Stimulated activated CD8-positive, alpha-beta memory T cell treated with anti-CD3 and anti-CD28 coated beads, Interleukin-7, amount 100 ng/mL, for 1 hour (primary cell): ENCODE results near the gene MPIG6B.

Experiments used
- DNase-seq, 2 donors: peaks; one replicate each; pipeline ENCODE4 v3.0.0-alpha.2; 2020; ENCODE audit warnings: low read depth in 2 of 2

MPIG6B gene, protein sequence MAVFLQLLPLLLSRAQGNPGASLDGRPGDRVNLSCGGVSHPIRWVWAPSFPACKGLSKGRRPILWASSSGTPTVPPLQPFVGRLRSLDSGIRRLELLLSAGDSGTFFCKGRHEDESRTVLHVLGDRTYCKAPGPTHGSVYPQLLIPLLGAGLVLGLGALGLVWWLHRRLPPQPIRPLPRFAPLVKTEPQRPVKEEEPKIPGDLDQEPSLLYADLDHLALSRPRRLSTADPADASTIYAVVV

DNA sequence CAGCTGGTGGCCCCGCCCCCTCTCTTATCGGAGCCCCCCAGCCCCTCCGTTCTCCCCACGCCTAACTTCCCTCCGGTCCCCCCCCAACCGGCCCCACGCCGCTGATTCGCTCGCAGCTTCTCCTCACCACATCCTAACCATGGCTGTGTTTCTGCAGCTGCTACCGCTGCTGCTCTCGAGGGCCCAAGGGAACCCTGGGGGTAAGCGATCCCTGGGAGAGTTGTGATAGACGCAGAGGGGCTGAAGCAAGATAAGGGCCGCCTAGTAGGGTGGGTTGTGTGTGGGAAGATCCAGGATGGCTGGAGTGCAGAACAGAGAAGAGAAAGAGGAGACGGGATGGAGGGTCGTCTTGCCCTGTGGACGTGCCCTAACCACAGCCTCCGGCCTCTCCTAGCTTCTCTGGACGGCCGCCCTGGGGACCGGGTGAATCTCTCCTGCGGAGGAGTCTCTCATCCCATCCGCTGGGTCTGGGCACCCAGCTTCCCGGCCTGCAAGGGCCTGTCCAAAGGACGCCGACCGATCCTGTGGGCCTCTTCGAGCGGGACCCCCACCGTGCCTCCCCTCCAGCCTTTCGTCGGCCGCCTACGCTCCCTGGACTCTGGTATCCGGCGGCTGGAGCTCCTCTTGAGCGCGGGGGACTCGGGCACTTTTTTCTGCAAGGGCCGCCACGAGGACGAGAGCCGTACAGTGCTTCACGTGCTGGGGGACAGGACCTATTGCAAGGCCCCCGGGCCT is at the start of gene MPIG6B:
TSS of gene MPIG6B (plus strand) at position 129 of the 735 bp plus-strand sequence. CDS start at position 140, 11 bp downstream.
- no peak for DNase-seq

DNA sequence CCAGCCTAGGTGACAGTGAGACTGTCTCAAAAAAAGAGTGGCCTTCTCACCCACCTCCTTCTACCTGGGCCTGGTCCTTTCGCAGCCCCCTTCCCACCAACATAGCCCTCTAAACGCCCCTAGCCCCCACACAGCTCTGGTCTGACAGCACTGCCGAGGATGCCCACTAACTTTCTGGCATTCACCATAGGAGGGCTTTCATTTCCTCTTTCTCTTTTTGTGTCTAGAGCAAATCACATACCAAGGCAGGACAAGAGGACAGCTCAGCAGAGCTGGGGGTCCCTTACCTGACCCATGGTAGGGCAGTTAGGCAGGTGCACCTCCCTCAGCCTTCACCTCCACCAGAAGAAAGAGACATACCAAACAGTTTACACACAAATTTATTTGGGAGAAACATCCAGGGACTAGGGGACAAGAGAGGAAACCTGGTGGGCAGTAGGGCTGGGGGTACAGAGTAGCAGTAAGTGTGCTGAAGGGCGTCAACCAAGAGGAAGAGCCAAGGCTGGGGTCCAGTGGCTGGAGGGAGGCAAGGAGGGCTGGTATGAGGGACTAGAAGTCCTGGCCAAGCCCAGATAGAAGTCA is 46.8 kb upstream of the MPIG6B start:
- DNase-seq: no peak

DNA sequence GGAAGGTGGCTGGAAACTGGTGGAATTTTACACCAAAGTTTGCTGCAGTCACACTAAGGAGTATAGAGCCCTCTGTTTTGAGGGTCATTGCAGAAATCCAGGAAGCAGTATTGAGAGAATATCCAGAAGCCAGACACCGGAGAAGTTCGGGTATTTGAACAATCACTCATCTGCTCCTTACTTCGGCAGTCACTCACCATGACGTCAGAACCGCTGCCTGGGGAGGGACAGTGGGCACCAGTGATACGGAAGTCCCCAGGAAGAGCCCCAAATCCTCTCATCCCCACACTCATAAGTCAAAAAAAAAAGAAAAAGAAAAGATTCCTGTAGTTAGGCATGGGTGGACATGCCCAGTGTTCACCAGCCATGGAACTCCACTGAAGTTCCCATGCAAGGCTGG is 46.3 kb upstream of the MPIG6B start:
- DNase-seq: no peak

DNA sequence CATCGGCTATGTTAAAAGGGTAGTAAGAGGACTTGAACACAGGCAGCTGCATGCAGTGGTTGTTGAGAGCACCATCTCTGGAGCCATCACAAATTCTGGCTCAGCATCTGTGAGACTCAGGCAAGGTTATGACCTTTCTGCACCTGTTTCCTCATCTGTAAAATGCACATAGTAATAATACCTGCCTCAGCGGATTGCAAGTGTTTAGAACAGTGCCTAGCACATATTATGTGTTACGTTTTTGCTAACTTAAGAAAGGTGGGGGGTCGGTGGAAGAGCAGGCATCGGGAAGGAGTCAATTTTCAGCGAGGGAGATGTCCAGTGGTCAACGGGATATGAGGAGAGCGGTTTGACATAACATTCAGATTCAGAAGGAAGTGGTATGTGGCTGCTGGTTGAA is 45.2 kb upstream of the MPIG6B start:
- DNase-seq: no peak

DNA sequence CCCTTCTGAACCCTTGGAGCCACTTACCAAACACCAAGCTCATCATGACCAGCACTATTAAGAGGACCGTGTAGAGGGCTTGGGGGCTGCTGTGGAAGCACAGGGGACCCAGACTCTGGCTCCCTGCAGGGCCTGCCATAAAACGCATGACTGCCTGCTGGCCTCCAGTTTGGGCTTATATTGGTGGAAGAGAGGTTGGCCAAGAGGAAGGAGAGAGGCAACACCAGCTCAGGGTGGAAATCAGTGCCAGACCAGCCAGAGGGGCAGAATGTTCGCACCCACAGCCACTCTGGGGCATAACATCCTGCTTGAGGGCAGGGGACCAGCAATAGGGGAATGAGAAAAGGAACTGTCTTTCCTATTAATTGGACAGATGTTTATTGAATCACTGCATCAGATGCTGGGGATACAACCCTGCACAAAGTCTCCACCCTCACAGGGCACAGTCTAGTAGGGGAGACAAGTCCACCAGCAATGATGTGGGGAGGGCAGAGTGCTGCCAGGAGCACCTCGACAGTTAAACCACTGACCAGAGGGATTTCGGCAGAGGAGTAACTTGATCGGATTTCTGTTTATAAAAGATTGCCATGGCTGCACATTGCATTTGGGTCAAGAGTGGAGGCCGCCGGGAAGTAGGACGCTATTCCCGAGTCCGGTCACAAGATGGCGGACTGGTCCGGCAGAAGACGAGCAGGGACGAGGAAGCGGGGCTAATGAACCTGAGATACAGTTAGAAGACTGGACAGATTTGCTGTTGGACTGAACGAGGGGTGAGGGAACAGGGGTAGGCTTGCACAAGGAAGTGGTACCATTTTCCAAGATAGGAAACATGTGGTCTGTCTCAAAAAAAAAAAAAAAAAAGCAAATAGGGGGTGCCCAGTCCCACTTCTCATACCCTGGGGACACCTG is 42.7 kb upstream of the MPIG6B start, which contains the start of gene LY6G5C:
TSS of gene LY6G5C (minus strand) at position 842 of the 909 bp plus-strand sequence. CDS start at position 148, 694 bp downstream.
- no peak for DNase-seq

DNA sequence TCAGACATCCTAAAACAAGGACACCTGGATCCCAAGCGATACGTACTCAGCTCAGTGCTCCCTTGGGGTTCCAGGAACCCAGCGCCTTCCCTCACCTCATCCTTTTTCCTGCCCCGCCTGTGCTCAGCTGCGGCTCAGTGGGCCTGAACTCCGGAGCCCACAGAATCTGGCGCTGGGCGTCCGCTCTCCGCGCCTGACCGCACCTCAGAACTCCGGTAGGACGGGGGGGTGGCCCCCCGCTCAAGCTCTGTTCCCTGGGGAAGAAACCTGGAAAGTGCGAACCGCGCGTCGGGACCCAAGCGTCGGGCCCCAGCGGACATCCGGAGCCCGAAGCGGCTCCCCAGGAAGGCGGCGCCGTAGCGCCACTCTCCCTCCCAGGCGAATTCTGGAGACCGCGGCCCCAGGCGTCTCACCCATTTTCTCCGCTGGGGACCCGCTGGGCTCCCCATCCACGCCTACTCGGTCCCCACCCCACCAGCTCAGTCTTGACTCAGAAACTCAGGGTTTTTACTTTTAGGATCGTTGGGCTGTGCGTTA is 42.0 kb upstream of the MPIG6B start:
- DNase-seq: no peak

DNA sequence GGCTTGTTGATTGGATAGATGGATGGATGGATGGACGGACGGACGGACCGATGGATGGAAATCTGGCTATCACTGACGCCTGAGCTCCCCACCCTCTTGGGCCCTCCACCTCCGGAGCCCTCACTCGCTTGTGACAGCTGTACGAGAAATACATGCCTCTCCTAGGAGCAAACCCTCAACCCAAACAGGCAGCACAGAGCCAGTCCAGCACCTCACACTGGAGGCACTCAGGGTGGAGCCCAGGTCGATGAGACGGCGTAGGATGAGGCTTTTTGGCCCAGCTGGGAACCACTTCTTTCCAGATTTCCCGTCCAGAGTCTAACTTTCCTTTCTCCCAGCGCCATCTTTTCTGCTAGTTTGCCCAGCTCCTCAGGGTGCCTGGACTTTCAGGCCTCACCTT is 39.6 kb upstream of the MPIG6B start:
- DNase-seq: no peak

DNA sequence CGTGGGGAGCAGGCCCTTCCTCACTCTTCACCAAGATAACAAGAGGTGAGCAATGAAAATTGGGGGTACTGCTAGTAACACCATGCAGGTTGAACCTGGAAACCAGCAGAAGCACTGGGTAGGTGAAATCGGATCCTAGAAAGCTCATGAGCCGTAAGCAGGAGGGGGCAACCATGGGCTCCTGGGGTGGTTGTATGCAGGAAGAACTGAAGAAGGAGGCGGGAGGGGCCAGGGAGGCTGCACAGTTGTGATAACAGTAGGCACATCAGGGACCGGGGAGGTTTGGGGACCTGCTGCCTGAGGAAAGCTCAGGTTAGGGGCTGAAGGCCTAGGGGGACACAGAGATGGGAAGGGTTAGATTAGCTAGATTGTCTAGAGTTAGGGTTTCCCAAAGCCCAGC is 36.7 kb upstream of the MPIG6B start:
- DNase-seq: no peak

DNA sequence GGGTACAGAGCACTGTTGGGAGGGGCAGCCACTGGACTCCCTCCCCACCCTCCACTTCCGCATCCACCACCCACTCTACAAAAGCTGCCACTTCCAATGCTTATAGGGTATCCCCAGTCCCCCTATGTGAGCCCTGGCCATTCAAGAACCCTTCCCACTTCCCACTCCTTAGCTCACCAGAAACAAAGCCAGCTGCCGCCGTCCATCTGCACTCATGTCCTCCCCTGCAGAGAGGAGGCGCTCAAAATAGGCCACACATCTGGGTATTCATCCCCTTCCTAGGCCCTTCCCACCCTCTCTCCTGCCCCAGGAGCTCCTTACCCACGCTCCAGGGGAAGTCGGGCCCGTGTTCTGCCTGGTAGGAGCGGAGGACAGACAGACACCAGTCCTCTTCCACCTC is 35.9 kb upstream of the MPIG6B start:
- no peak for DNase-seq

DNA sequence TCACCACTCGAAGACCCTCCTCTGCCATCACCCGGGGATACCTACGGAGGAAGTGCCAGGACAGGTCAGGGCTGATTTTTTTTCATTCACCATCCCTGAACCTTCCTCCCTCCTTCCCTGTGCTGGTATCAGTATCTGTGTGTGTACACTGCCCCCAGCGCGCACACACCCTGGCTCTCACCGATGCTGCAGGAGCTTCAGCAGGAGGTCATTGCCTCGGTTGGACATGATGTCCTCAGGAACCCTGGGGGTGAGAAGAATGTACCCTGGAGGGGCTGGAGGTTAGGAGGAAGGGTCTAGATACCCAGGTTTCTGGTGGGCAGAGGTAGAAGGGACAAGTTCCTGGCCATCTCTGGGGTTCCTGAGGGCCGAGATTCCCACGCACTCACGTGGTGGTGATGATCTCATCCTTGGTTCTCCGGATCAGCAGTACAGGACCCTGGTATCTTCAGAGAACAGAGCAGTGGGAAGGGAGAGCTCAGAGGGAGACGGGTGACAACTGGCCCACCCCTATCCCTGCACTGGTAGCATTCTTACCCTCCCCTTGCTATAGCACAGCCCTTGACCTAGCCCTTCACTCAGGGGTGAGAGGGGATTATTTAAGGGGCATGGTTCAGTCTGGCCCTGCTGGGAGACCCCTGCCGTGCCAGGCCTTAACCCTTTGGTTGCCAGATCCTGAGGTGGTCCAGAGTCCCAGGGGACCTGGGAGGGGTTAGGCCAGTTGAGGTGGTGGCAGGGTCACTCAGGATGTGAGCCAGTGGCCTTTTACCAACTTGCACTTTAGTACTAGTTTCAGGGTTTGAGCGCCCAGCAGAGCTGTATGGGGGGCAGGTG is 35.1 kb upstream of the MPIG6B start:
- no peak for DNase-seq

DNA sequence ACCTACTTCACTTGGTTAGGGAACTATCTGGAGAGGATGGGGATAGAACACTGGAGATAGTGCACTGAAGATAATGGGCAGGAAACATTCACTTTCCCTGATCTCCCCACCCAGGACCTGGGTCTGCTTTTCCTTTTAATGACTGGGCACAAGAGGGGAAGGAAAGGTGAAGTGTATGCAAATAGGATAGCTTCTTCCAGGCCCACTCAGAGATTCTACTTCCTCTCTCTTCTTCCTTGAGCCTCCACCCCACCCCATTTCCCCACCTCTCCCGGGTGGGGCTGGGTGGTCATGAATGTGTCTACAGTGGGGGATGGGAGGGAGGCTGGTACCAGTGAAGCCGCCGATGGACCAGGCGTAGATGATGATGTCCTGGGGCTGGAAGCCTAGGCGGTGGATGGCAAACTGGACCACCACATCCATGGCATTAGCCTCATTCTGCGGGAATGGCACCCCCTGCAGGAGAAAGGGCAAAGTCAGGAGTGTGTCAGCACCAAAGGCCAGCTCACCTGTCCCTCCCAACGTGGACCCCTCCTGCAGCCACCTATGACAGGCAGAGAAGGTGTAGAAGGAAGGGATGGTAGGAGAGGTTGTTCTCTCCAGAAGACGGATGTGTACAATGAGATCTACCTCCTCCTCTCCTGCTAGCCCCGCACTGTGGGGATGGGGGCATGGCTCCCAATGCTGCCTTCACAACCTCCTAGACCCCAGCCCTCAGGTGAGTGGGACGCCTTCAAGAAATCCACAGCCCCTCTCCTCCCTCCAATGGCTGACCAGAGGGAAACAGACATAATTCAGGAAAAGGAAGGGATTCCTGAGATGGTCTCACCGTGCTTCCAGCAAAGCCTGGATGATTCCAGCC is 33.7 kb upstream of the MPIG6B start:
- no peak for DNase-seq

DNA sequence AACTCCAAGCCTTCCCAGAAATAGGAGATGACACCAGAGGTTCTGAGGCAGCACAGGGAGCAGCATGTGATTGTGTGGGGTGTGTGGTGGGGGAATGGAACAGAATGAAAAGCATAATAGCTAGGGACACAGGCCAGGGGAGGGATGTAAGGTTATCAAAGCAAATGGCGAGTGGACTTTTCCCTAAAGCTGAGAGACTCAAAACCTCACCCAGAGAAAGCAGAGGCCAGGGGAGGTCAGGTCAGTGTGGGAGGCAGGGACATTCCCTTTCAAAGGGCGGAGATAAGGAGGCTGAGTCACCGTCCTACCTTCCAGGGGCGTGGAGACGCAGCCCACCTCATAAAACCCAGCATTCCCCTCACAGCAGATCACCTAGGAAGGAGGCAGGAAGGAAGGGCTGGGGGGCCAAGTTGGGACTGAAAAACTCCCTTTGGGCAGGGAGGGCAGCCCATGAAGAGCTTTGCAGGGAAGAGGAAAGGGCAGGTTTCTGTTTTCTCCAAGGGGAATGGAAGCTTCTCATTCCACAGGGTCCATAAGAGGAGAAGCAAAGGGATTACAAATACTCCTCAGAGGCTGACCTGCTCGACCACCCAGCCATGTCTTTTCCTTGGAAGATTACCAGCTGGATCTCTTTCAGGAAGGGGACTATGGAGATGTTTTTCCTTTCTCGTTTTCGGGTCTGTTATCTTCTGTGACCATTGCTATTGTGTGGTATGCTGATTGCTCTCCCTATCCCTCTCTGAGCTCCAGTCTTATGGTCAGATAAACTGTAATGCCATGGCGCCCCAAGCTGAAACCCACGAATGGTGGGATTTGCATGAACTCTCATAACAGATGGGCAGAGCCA is 32.7 kb upstream of the MPIG6B start:
- DNase-seq: no peak

DNA sequence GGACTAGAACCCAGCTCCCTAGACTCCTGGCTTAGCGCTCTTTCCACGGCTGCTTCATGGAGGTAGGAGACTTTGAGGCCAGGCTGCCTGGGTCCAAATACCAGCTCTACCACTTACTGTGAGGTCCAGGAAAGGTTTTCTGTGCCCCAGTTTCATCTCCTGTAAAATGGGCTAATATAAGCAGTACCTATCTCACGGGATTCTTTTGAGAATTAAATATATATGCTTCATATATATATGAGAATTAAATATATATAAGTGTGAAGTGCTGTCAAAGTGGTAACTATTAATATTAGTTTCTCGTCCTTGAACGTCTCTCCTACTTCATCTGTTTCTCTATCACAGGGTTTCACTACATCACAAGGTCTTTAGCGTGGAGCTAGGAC is 32.1 kb upstream of the MPIG6B start:
- DNase-seq: no peak

DNA sequence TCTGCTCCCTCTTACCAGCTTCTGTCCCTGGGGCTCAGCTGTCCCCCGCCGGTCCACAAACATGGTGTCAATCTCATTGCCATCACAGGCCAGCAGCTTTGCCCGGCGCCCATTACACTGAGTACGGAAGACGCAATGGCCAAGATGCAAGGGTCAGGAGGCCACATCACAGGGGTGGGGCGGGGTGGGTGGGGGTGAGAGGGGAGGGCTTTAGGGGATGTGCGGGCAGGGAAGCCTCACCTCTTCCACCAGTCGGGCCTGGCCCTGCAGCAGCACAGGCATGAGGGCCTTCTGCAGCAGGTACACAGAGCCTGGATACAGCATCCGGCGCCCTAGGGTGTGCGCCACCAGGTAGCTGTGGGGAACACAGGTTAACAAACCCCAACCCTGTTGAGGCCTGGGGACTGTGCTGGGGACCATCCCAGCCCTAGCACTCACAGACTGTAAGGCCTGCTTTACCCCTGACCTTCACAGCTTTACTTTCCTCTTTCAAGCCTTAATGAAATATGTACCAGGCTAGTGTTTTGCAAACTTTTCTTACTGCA is 31.5 kb upstream of the MPIG6B start:
- DNase-seq: no peak

DNA sequence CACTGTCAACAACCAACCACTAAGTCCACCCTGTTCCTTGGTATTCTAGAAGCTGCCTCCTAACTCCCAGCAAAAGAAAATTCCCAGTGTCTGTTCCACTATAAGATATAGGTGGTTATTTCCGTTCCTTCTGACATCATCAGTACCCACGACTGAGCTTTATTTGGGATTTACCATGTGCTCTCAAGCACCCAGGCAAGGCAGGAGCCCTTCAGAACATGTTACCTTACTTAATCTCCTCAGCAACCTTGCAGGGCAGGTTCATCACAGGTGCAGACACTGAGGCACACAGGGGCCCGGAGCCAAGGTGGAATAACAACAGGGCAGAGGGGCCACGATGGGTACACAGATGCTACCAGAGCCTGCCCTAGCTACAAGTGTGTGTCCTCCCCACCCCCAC is 30.8 kb upstream of the MPIG6B start:
- DNase-seq: no peak

DNA sequence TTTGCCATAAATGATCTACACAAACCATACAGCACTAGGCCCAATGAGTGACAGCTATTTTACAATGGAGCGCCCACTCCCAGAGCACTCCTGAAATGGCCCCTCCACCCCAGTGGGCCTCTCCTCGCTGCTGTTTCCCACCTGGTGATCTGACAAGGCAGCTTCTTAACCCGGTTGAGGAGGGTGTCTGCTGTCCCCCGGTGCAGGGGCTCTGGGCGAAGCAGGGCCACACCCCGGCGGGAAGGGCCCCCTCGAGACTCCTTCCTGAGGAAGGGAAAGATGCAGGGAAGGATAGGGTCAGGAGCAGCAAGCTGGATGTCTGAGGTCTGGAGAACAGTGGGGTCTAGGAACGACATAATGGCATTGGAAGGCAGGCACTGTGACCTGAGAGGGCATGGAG is 30.3 kb upstream of the MPIG6B start:
- DNase-seq: no peak

DNA sequence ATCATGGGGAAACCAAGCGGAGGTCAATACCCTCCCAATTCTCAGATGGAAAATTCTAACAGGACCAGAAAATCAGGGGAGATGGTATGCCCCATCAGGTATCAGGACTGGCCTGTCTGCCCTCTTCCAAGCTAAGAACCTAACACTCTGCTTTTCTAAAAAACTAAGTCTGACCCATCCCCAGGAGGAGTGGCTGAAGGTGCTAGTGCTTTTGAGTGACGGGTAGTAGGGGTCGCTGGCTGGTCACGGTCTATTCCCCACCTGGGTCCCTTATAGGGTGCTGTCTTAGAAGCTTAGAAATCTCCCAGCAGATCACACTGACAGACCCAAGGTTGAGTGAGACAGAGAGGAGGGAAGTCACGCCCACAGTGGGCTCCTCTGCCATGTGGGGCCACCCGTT is 29.6 kb upstream of the MPIG6B start:
- DNase-seq: no peak

DNA sequence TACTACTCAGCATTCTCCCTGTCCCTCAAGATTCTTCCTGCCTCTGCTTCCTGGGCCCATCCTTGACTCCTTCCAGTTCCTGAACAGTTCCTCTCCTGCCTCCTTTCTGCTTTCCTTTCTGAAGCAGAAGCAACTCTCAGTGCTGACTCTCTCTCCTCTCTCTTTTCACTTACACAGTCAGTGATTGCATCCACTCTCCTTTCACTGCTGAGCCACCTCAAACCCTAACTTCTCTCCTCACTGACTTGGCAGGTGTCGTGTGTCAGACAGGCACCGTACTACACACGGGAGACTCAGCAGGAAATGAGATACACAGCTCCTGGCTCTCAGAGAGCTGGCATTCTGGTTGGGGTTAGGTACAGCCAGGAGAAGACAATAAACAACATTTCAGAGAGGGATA is 25.6 kb upstream of the MPIG6B start:
- no peak for DNase-seq
